ENCODE measurements around the gene FGGY.
"Not testable (repeated sequence)": the region's sequence is repeated elsewhere in the genome, so short reads cannot be mapped to it uniquely, and the experiment has no call there.

GRCh38 chr1:59735927-59736326, 439.0 kb downstream of the FGGY start:
- TF ChIP-seq CTCF, POLR2A (IDR thresholded peaks at IDR 0.05): not testable (repeated sequence)

All from uterus (tissue), 2 donors.